GM23338 (cell line): ENCODE data around the gene GNA12.

Source experiments
- CTCF ChIP-seq, 2 experiments: fragments of 200-600 bp in 1 of 2; sonication (generic) in 1 of 2; conservative IDR thresholded peaks; 2 replicates each; pipeline versions ENCODE4 v1.5.1 to v1.6.1; 2016 to 2017; ENCODE audit warnings: antibody characterized with exemption in 2 of 2, low read depth in 2 of 2, mild to moderate bottlenecking in 2 of 2, moderate library complexity in 1 of 2
- EZH2 ChIP-seq: fragments of 200-600 bp; sonication (generic); IDR thresholded peaks from one replicate; pipeline ENCODE4 v1.8.0; 2017; ENCODE audit warnings: antibody characterized with exemption, mild to moderate bottlenecking, low read depth; ENCODE audit not compliant: unreplicated experiment
- EZH2phosphoT487 ChIP-seq: fragments of 200-600 bp; sonication (generic); IDR thresholded peaks from one replicate; pipeline ENCODE4 v1.8.1; 2018; ENCODE audit warnings: antibody characterized with exemption; ENCODE audit not compliant: unreplicated experiment
- JUNB ChIP-seq: IDR thresholded peaks from one replicate; pipeline ENCODE4 v1.6.1; 2016; ENCODE audit warnings: antibody characterized with exemption; ENCODE audit not compliant: unreplicated experiment
- POLR2AphosphoS5 ChIP-seq: IDR thresholded peaks from 2 replicates; pipeline ENCODE4 v1.6.1; 2016; ENCODE audit warnings: antibody characterized with exemption, low read depth

GRCh38 chr7:2754086-2754485 lies 90.0 kb downstream of the GNA12 start:
- TF ChIP-seq POLR2AphosphoS5: no peak
- no peak for TF ChIP-seq EZH2
- TF ChIP-seq JUNB: no peak
- no peak for TF ChIP-seq CTCF (conservative IDR thresholded peaks at IDR 0.05; ENCODE audit: low read depth in 2 of 2)
- TF ChIP-seq EZH2phosphoT487: no peak
